Measurements from ENCODE around the gene CTU2.

DNA sequence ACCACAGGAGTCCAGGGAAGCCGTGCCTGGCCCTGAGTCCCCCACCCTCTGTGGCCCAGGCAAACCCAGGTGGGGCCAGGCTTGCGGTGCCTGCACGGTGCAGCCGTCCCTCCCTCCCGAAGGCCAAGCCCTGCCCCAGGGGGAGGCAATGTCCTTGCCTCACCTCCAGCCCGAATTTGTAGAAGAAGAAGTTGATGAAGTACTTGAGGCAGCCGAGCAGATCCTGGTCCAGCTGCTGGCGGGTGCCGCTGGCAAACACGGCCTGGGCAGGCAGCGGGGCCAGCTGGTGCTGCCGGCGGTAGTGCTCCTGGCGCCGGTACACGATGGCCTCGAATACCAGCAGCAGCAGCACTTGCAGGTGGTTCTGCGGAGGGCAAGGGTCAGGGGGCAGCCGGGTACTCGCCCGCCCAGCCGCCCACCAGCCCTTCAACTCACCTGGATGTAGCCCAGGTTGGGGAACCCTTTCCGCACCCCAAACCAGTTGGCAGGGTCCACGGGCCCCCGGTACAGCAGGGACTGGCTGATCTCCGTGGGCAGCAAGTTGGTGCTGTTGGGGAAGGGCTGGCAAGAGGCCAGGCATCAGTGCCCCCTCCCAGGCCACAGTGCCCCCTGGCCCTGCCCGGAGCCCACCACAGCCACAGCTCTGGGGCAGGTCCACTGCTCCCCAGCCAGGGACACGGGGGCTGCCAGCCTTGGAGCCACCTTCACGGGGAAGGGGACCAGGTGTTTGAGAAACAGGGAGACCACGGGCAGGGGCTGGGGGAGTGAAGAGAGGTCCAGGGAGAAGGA is 26.1 kb downstream of the CTU2 start:
- TF ChIP-seq POLR2AphosphoS5 (IDR thresholded peaks at IDR 0.05; ENCODE audit: low read depth, low read length), result no peak
- TF ChIP-seq POLR2A (IDR thresholded peaks at IDR 0.05; ENCODE audit: low read depth, low read length), result no peak
- TF ChIP-seq TAF1 (IDR thresholded peaks at IDR 0.05; ENCODE audit: low read depth, low read length), result no peak

All from GM12891 (cell line).